Endothelial cell of umbilical vein (primary cell): ENCODE results near the gene DEGS1.

ENCODE experiments used
- EZH2 ChIP-seq: IDR thresholded peaks from 2 replicates; pipeline ENCODE4 v1.6.1; 2012; ENCODE audit warnings: borderline replicate concordance, low read depth, mild to moderate bottlenecking, moderate library complexity, low read length, inconsistent platforms; ENCODE audit not compliant: severe bottlenecking
- FOS ChIP-seq: IDR thresholded peaks from 2 replicates; pipeline ENCODE4 v1.6.1; 2011; ENCODE audit warnings: mild to moderate bottlenecking, low read length, moderate library complexity, borderline replicate concordance; ENCODE audit not compliant: insufficient read depth
- GATA2 ChIP-seq: IDR thresholded peaks from 2 replicates; pipeline ENCODE4 v1.7.0; 2011; ENCODE audit warnings: low read depth, mild to moderate bottlenecking, moderate library complexity, mixed read lengths, low read length; ENCODE audit not compliant: insufficient read length, insufficient read depth
- MYC ChIP-seq: IDR thresholded peaks from one replicate; pipeline ENCODE4 v1.6.1; 2011; ENCODE audit warnings: mild to moderate bottlenecking, low read depth, low read length
- POLR2A ChIP-seq: IDR thresholded peaks from 2 replicates; pipeline ENCODE4 v1.6.1; 2012; ENCODE audit warnings: low read depth, mild to moderate bottlenecking, control low read depth, low read length
- POLR2AphosphoS5 ChIP-seq: IDR thresholded peaks from 2 replicates; pipeline ENCODE4 v1.6.1; 2012; ENCODE audit warnings: low read depth, mild to moderate bottlenecking, control low read depth, low read length, moderate library complexity; ENCODE audit not compliant: insufficient read depth
- TF ChIP-seq, protein P1 (sequence below), 2 donors: IDR thresholded peaks; 1 replicate in 1 of 2; 2 replicates in 1 of 2; pipeline ENCODE4 v1.5.1; 2011; ENCODE audit warnings: low read length in 2 of 2, mild to moderate bottlenecking in 2 of 2, moderate library complexity in 2 of 2, control low read depth in 1 of 2, inconsistent platforms in 1 of 2, low read depth in 1 of 2; ENCODE audit not compliant: insufficient read depth in 1 of 2; ENCODE audit errors: extremely low read depth in 1 of 2
- TF ChIP-seq, protein P2 (sequence below): IDR thresholded peaks from 2 replicates; pipeline ENCODE4 v1.6.1; 2011; ENCODE audit not compliant: insufficient read depth, insufficient read length

DNA sequence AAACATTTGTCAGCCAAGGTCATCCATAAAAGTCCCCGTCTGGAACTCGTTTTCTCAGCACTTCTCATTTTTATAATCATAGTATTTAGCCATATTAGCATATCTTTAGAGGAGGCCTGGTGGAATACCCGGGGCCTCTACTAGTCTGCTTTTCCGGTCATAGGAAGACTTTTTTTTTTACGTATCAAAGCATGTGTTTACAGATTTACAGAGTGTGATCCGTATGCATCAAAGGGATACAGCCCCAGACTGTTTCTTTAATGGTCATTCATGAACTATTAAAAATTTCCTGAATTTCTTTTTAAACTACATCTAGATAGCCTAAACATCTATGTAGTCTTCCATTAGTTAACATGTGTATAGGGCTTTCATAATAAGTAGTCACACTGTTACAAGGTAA lies 23.5 kb upstream of the DEGS1 start:
- TF ChIP-seq, protein P1, sequence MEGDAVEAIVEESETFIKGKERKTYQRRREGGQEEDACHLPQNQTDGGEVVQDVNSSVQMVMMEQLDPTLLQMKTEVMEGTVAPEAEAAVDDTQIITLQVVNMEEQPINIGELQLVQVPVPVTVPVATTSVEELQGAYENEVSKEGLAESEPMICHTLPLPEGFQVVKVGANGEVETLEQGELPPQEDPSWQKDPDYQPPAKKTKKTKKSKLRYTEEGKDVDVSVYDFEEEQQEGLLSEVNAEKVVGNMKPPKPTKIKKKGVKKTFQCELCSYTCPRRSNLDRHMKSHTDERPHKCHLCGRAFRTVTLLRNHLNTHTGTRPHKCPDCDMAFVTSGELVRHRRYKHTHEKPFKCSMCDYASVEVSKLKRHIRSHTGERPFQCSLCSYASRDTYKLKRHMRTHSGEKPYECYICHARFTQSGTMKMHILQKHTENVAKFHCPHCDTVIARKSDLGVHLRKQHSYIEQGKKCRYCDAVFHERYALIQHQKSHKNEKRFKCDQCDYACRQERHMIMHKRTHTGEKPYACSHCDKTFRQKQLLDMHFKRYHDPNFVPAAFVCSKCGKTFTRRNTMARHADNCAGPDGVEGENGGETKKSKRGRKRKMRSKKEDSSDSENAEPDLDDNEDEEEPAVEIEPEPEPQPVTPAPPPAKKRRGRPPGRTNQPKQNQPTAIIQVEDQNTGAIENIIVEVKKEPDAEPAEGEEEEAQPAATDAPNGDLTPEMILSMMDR (IDR thresholded peaks at IDR 0.05; ENCODE audit: extremely low read depth in 1 of 2, insufficient read depth in 1 of 2, low read depth in 1 of 2, low read length in 2 of 2) = no peak
- no peak for TF ChIP-seq POLR2A
- TF ChIP-seq POLR2AphosphoS5 = no peak
- TF ChIP-seq GATA2 = no peak
- TF ChIP-seq, protein P2, sequence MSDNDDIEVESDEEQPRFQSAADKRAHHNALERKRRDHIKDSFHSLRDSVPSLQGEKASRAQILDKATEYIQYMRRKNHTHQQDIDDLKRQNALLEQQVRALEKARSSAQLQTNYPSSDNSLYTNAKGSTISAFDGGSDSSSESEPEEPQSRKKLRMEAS = no peak
- TF ChIP-seq EZH2 = no peak
- no peak for TF ChIP-seq MYC
- TF ChIP-seq FOS = no peak
